GM18502 (cell line): ENCODE data around the gene ABHD2.
A peak's percentile ranks its signal among the peaks of the same experiment; 100 is the strongest.
"Not testable (repeated sequence)": the region's sequence is repeated elsewhere in the genome, so short reads cannot be mapped to it uniquely, and the experiment has no call there.

Source experiments
- ATAC-seq: cut with Tn5 transposase; IDR thresholded peaks from one replicate; pipeline ENCODE4 v1.9.1; 2021; ENCODE audit warnings: mild to moderate bottlenecking; ENCODE audit not compliant: unreplicated experiment, poor library complexity

Gene ABHD2

DNA sequence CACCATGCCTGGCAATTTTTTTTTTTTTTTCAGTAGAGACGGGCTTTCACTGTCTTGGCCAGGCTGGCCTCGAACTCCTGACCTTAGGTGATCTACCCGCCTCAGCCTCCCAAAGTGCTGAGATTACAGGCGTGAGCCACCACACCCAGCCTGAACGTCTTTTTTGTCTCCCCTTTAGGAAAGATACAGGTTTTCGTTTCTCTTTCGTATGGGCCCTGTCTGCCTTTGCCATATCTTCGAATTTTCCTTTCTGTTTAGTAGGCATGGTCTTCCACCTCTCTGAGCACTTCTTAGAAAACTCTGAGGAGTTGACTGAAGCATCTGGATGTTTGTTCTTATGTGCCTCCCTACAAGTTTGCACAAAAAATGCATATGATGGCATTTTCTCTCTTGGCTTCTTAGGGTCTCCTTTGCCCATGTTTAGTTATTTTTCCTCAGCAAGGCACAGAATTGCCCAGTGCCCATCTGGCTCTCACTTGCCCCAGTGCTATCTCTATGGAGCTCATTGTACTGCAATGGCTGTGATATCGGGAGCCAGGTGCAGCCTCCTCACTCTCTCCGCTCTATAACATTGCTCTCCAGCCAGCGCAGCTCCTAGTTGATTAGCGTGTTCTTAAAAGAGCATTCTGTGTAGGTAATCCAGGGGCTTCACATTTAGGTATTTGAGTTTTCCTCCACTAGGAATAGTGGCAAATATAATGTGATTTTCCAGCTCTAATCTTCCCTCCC is 48.0 kb downstream of the ABHD2 start:
- no peak for ATAC-seq

DNA sequence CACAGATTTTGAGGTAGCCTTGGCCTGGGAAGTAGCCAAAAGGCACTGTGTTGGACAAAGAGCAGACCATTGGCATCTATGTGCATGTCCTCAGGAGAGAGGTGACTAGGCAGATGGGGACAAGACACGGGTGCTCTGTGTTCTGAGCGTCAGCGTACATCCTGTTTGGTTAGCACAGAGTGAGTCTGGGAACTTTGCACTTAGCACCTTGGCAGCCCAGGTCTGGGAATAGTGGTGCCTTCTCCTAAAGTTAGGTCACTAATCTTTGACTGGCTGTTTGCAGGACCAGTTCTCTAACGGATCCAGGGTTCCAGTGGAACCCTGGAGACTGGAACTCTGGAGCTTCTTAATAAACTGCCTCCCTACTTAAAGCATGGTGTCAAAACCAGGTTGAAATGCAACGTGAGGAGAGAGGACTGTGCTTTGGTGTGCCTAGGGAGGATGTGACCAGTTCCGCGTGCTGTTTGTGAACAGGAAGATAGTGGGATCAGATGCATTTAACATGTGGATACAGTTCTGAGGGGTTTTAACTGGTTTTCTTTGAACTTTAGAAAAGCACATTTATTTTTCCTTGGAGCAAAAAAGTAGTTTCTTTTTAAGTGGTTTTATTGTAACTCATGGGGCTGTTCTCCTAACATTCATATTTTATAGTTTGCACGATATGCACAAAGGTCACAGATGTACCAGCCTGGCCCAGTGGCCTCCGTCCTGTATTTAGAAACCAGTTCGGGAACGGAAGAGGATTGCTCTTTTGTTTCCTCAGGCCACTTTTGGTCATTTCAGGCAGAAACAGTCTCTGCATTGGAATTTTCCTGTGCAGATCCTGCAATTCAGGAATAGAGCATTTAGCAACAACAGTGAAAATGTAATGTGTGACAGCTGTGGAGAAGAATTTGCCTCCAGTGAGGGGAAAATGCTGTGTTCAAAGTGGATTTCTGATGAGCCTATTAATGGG is 48.8 kb downstream of the ABHD2 start:
- no peak for ATAC-seq

DNA sequence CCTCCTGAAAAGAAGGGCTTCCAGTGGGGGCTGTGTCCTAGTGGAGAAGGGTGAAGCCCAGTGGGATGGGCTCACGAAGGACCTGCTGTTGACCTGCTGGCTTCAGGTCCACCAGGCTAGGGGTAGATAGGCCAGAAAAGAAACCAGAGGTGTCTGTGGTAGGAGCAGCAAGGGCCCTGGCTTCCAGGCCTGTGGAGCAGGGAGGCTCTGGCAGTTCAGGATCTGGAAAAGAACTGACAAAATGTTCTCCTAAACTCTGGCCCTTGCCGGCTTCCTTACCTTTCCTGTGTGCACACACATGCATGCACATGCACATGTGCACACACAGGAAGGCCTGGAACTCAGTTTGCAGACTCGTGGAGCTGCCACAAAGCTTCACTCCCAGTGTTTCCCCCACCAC is 49.7 kb downstream of the ABHD2 start:
- ATAC-seq, result no peak

DNA sequence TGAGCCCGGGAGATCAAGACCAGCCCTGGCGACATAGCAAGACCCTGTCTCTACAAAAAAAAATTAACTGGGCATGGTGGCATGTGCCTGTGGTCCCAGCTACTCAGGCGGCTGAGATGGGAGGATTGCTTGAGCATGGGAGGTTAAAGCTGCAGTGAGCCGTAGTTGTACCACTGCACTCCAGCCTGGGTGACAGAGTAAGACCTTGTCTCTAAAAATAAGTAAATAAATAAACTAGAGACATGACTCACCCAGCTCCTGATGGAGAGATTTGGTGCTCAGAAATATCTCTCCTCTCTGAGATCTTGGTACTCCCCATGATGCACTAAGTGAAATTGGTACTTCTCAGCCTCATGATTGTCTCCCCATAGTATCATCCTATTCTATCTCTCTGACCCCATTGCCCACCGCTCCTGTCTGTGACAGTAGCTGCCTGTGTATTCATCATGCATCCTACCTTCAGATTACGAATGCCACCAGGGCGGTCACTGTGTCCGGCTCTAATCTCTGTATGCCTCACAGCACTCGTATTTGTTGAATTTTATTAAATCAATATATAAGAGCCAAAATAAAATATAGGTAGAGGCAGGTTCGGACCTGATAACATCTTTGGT is 50.9 kb downstream of the ABHD2 start:
- no peak for ATAC-seq

DNA sequence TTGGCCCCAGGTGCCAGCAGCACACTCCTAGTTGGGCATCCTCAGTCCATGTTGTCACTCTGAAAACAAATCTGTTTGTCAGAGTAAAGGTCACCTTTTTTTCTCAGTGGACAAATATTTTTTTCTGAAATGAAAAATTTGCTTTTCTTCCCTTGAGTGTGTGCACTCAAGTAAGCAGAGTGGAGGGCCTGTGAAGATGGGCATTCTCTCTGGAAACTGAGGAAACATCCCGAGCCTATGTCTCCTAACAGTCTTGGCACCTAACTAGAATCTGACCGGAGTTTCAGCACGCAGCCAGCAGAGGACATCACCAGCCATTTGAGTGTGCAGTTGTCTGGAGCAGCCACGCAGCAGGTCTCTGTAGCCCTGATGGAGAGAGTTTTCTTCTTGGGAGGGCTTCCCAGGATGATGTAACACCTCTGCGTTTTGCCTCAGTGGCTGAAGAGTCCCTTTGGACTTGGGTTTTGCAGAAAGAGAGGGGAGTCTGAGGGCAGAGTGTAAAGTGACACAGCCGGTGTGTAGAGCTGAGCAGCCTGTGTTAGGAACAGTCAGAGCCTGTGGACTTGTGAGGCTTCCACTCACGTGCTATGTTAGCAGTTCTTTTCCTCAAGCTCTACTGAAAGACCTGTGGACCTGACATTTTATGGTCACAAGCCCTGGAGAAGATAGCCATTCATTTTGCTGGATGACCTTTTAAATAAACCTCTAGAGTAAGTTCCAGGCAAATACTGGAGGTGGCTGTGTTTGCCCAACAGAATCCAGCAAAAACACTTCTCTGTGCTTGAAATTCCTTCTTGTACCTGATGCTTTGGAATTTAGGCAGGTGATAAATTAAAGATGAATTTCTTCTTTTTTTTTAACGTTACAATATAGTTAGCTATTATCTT is 51.6 kb downstream of the ABHD2 start:
- no peak for ATAC-seq

DNA sequence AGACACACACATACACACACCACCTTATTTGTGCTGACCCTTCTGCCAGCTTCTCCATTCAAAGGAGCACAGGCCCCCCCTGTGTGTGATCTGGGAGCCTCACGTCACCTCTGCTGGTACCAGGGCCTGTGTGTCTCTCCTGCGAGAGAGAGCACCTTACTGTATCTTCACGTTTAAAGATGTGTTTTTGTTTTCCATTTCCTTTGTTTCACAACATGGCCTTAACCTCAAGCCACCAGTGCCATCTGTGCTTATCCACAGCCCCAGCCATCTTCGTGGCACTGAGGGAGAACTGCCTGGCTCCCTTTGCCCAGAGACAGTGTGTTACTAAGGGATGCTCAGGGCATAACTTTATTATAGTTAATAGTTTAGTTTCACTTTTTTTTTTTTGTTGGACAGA is 52.3 kb downstream of the ABHD2 start:
- ATAC-seq, result no peak

DNA sequence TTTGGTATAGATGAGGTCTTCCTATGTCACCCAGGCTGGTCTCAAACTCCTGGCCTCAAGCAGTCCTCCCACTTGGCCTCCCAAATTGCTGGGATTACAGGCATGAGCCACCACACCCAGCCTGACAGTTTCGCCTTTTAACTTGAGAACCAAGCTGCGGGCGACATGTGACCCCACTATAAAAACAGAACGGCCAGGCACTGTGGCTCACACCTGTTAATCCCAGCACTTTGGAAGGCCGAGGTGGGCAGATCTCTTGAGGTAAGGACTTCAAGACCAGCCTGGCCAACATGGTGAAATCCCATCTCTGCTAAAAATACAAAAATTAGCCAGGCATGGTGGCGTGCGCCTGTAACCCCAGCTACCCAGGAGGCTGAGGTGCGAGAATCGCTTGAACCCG is 52.9 kb downstream of the ABHD2 start:
- ATAC-seq, result not testable (repeated sequence)

DNA sequence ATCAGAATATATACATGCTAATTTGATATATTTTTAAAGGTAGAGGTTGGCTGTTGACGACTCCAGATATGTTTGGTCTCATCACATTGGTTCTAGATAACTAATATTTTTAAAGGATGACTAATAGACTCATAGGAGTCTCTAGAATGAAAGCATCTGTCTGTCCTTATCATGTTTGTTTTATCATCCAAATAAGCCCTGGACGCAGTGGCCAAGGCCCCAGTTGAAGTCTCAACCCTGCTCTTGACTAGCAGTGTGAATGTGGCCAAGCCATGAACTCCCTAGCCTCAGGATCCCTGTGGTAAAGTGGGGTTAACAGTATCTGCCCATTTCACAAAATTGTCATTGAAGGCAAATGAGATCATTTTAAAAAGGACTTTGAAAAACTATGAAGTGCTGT is 53.6 kb downstream of the ABHD2 start:
- ATAC-seq, result no peak

DNA sequence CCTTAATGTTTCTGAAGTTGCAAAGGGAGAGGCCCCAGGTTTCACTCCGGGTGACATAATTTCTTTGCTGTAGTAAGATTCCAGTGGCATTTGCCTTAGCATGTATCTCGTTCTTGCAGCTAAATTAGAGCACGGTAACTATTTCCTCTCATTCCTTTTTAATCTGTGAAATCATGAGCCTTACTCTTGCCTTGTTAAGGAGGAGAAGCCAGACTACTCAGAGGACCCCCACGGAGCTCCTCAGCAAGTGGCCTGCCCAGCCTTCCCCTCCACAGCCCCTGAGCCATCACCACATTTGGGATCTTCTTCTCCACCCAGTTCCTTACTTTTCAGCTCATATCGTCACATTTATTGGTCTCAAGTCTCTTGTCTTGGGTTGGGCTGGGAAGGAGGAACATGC is 54.2 kb downstream of the ABHD2 start:
- no peak for ATAC-seq

DNA sequence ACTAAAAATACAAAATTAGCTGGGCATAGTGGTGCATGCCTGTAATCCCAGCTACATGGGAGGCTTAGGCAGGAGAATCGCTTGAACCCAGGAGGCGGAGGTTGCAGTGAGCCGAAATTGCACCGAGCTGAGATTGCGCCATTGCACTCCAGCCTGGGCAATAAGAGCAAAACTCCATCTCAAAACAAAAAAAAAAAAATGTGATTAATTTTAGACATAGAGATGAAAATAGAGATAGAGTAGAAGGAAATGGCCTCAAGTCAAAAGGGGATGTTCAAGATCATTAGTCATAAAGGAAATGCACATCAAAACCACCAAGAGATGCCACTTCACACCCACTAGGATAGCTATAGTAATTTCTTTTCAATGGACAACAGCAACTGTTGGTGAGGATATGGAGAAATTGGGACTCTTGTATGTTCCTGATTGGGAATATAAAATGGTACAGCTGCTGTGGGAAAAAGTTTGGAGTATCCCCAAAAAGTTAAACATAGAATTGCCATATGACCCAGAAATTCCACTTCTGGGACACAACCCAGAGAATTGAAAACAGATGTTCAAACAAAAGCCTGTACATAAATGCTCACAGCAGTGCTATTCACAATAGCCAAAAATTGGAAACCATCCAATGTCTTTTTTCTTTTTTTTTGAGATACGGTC is 55.4 kb downstream of the ABHD2 start:
- peak; percentile 77 for ATAC-seq

DNA sequence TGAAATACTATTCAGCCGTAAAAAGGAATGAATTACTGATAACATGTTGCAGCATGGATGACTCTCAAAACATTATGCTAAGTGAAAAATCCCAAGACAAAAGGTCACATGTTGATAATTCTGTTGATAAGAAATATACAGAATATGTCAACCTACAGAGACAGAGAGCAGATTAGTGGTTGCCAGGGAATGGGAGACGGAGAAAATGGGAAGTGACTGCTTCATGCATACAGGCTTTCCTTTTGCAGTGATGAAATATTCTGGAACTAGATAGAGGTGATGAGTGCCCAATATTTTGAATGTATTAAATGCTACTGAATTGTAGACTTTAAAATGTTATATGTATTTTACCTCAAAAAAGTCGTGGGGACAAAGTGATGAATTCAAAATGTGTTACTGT is 56.2 kb downstream of the ABHD2 start:
- ATAC-seq, result no peak

DNA sequence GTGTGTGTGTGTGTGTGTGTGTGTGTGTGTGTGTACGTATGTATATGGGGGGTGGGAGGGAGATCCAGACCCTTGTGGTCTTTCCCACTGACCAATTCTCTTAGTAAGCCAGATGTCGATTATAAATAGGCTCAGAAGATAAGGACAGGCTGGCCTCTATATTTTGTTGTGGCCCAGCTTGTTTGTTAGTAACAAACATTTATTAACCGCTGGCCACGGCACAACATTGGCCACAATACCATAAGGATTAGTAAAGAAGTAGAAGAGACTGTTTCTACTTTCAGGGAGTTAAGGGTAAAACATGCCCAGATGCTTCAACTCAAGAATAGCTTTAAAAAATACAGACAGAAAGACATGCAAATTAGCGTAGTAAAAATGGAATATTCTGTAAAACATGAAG is 58.1 kb downstream of the ABHD2 start:
- no peak for ATAC-seq

DNA sequence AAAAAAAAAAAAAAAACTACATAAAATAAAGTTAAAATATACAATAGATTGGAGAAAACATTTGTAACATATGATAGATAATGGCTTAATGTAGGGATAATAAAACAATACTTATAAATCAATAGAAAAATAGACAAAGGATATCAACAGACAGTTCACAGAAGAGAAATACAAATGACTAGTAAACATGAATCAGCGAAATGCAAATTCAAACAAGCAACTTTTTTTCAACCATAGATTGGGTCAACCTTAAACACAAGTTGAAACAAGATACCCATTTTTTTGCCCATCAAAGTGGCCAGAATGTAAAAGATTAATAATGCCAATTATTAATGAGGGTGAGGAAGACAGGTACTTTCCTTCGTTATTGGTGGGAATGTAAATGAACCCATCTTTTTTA is 59.9 kb downstream of the ABHD2 start:
- ATAC-seq, result no peak

DNA sequence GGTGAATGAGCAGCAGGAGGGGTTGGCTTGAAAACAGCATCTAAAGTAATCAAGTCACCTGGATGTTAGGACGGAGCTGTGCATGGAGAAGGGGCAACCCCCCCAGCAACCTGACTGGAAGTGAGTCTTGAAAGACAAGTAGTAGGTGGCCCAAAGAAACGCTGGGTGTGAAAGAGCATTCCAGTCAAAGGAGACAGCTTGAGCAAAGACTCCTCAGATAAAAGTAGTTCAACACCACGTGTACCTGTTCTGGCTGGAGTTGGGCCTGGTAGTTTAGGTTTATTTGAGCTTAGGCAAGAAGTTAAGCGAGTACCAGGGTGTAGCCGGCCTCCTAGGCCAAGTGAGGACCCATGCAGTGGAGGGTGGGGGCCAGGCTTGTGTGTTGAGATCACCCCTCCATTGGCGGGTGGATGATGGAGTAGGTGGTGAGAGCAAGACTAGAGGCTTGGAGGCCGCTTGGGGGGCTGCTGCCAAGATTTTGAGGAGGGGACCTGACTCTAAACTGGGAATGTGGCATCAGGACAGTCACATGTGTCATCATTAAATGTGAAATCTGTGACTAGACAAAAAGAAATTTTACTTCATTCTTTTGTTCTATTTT is 61.3 kb downstream of the ABHD2 start:
- ATAC-seq, result no peak

DNA sequence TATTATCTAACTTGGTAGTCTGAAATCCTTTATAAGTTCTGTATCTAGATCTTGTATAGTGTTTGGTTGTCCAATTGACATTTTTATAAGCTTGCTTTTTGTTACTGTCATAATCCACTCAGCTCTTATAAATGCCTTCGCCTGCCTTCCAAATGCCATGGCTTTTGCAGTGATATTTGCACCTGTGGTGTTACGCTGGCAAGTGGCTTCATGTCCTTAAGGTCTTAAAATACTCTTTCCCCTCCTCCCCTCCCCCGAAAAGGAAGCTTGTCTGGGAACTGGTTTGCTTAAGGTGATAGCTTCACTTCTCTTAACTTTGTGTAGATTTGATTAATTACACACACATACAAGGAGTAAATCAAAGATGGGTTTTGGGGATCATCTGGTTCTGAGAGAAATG is 62.0 kb downstream of the ABHD2 start:
- ATAC-seq, result no peak

DNA sequence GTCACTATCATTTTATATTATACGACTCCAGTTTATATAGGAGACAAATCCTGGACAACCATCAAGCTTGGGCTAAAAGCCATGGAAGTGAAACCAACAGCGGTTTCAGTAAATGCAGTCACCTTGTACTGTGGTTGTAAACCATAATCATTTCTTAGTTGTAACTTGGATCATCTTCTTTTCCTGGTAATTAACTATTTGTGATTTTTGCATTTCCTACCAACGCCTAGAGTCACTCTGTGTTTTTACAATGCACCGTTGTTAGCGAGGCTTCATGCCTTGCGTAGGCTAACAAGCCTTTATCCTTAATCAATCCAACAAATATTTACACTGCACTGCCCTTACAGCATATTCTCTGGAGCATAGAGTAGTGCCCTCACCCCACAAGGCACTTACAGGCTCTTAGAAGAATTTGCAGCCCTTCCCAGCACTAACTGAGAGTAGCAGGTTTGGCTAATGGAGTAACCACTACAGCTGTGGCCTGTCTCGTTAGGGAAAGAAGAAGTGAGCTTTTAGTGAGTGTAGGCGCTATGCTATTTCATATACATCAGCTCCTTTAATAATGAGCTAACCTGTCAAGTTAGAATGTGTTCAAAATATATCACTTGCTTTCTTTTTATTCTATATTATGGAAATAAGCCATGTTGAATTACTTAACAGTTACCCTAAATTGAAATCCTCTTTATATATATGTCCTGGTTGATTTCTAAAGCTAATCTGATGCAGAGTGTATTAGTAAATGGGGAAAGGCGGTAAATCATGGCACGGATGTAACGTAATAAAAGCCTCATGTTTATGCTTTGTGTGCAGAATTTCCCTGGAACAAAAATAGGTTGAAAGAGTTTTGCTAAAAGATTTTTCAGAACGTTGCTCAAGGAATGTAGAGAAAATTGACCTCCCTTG is 62.8 kb downstream of the ABHD2 start:
- ATAC-seq, result no peak

DNA sequence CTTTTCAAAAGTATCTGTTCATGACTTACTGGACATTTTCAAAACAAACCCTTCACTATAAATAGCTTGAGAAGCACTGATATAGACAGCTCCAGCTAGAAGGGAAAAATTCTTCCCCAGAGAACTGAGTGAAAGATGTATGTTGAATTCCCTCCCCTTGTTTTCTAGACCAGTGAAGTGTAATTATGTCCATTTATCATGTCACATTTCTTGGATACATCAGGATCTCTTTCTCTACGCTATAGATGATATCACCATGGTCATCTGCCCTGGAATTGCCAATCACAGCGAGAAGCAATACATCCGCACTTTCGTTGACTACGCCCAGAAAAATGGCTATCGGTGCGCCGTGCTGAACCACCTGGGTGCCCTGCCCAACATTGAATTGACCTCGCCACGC is 66.9 kb downstream of the ABHD2 start:
- ATAC-seq, result no peak

DNA sequence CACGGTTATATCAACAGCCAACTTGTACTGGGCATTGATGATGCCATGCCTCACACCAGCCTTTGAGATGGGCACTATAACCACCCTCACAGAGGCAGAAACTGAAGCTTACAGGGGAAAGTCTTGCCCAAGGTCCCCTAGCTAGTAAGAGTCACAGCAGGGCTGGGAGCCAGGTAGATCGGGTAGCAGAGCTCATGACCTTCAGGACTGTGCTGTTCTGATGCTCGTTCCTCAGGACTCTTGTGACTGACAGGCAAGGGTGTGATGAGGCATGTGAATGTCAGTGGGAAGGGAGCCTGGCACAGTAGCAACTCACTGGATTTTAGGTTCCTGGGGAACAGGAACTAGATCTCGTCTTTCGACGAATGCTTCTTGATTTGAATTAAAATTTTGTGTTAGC is 67.4 kb downstream of the ABHD2 start:
- ATAC-seq, result no peak
